ENCODE results near the gene TMEM89. TPM values are rescaled to one million over a fixed set of nuclear protein-coding genes. Genes with fewer than 3 reads are reported as not detected.
A peak's percentile ranks its signal among the peaks of the same experiment; 100 is the strongest.

TMEM89 gene
- total RNA-seq, 1 experiment from 2014 or later, result 0.74 TPM

DNA sequence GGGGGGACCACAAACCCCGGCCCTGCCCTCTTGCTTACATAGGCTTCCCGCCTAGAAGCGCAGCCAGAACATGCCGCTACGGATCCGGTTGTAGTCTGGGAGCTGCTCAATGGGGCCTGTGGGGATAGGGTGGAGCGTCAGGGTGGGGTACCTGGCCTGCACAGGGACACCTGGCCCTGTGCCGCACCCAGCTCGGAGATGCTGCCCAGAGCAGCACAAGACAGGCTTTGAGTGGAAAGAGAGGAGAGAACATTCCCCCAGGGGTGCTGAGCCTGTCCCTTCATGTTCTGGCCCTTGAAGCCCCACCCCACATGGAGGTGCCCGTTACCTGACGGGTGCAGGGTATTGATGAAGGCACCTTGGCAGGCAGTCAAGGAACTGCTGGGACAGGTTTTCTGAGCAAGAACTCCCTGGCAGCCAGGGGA, 22.5 kb downstream of the TMEM89 start:
- Mint-ChIP-seq H3K36me3 (ENCODE audit: insufficient read depth in 1 of 3, low read depth in 3 of 3) (peaks cover 47 to 74% (median 50%) of the 10 kb centered on the region in 3 experiments), H3K4me3 (no peak overlapping the region), H3K9me3 (no peaks in the 10 kb centered on the region), H3K27ac (0 out of 7 replicates have a peak overlapping the region, but pooled peaks of 1 of the 3 experiments have one; percentile 18), H3K4me1 (peaks cover 12 to 21% of the 10 kb centered on the region in 2 experiments), H3K27me3 (ENCODE audit: low read depth) (no peaks in the 10 kb centered on the region)
- Histone ChIP-seq H3K4me2 (ENCODE audit: insufficient read depth, insufficient read length, low read length) (no peak overlapping the region), H3T11ph (ENCODE audit: low read length) (no peak overlapping the region), H3K27me3 (ENCODE audit: insufficient read depth, low read length) (no peaks in the 10 kb centered on the region), H2AK5ac (ENCODE audit: insufficient read length, low read length) (no peak overlapping the region), H4K8ac (replicated peaks; ENCODE audit: insufficient read length, low read depth, low read length) (no peak overlapping the region), H3K14ac (ENCODE audit: insufficient read depth, low read length) (no peak overlapping the region), H4K5ac (ENCODE audit: insufficient read length, low read depth, low read length) (no peak overlapping the region), H3K4ac (ENCODE audit: low read depth, low read length) (no peak overlapping the region), H2BK12ac (ENCODE audit: insufficient read length, low read depth, low read length) (no peak overlapping the region), H3K27ac (ENCODE audit: insufficient read length, low read depth, low read length) (no peak overlapping the region), H2BK120ac (ENCODE audit: low read depth, low read length, poor library complexity, severe bottlenecking) (no peak overlapping the region), H2AFZ (ENCODE audit: low read length) (no peak overlapping the region), H3K9me3 (ENCODE audit: control insufficient read depth, low read depth, low read length) (no peaks in the 10 kb centered on the region), H2BK15ac (ENCODE audit: low read depth, low read length) (no peak overlapping the region), H3K9ac (ENCODE audit: extremely low read depth, insufficient read length, low read length) (no peak overlapping the region), H3K18ac (ENCODE audit: insufficient read length, low read depth, low read length) (no peak overlapping the region), H4K20me1 (ENCODE audit: control insufficient read depth, insufficient read depth, insufficient read length) (no peaks in the 10 kb centered on the region), H3K23ac (ENCODE audit: insufficient read length, low read depth, low read length) (no peak overlapping the region), H2BK5ac (ENCODE audit: insufficient read length, low read length) (no peak overlapping the region), H2BK20ac (ENCODE audit: low read depth, low read length, poor library complexity, severe bottlenecking) (no peak overlapping the region), H3K4me1 (ENCODE audit: insufficient read depth, low read length) (no peaks in the 10 kb centered on the region), H3K23me2 (ENCODE audit: insufficient read length, low read depth, low read length, poor library complexity, severe bottlenecking) (no peaks in the 10 kb centered on the region), H3K79me1 (ENCODE audit: insufficient read depth, low read depth, low read length, poor library complexity, severe bottlenecking) (no peaks in the 10 kb centered on the region), H3K56ac (ENCODE audit: insufficient read length, low read depth, low read length) (no peak overlapping the region), H3K79me2 (ENCODE audit: insufficient read depth, low read length) (no peaks in the 10 kb centered on the region), H4K91ac (ENCODE audit: insufficient read length, low read depth, low read length) (no peak overlapping the region)
- TF ChIP-seq, protein P1, sequence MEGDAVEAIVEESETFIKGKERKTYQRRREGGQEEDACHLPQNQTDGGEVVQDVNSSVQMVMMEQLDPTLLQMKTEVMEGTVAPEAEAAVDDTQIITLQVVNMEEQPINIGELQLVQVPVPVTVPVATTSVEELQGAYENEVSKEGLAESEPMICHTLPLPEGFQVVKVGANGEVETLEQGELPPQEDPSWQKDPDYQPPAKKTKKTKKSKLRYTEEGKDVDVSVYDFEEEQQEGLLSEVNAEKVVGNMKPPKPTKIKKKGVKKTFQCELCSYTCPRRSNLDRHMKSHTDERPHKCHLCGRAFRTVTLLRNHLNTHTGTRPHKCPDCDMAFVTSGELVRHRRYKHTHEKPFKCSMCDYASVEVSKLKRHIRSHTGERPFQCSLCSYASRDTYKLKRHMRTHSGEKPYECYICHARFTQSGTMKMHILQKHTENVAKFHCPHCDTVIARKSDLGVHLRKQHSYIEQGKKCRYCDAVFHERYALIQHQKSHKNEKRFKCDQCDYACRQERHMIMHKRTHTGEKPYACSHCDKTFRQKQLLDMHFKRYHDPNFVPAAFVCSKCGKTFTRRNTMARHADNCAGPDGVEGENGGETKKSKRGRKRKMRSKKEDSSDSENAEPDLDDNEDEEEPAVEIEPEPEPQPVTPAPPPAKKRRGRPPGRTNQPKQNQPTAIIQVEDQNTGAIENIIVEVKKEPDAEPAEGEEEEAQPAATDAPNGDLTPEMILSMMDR (conservative IDR thresholded peaks at IDR 0.05), result no peak
- no peak for DNase-seq
- no CpG with 5 or more reads among the region's 11 CpGs for WGBS (ENCODE audit: extremely low coverage, insufficient read length, low lambda C conversion rate)

All from H9 (cell line).